Measurements from ENCODE around the gene SLC12A5. TPM values are rescaled to one million over a fixed set of nuclear protein-coding genes. Genes with fewer than 3 reads are reported as not detected.

SLC12A5 gene
- total RNA-seq, 1 experiment from 2014 or later: 7.2 TPM

DNA sequence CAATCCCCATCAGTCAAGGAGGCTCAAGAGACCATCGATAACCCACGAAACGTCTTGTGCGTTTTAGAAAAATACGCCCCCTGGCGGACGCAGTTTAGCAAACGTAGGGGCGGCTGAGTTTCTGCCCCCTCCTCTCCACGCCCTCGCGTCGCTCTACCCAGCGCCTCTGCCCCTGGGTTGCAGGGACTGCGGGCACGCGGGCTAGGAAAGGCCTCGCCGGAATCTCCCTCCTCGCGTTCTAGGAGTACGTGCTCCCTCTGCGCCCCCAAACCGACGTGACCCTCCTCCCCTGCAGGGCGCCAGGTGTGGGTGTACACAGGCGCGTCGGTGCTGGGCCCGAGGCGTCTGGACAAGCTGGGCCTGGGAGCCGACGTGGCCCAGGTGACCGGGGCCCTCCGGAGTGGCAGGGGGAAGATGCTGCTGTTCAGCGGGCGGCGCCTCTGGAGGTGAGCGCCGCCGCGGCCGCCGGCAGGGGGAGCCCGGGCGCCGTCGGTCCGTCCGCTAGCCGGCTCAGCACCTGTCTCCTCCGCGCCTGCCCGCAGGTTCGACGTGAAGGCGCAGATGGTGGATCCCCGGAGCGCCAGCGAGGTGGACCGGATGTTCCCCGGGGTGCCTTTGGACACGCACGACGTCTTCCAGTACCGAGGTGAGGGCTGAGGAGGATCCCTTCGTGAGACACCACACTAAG is 15.0 kb upstream of the SLC12A5 start (continued):
- TF ChIP-seq E2F5 (CRISPR knock-in tag; IDR thresholded peaks at IDR 0.05) (peak; percentile 31; the same call in 1 of the 2 replicates), SMAD4 (CRISPR knock-in tag; IDR thresholded peaks at IDR 0.05) (peak; percentile 59; the same call in 1 of the 2 replicates), ETV6 (CRISPR knock-in tag; IDR thresholded peaks at IDR 0.05) (peak; percentile 59; the same call in 1 of the 2 replicates), CREM (CRISPR knock-in tag; IDR thresholded peaks at IDR 0.05) (peak; percentile 29; the same call in 1 of the 2 replicates), RELA (CRISPR knock-in tag; IDR thresholded peaks at IDR 0.05; ENCODE audit: borderline replicate concordance) (no peak), NFATC4 (CRISPR knock-in tag; IDR thresholded peaks at IDR 0.05) (no peak), ZNF423 (CRISPR knock-in tag; IDR thresholded peaks at IDR 0.05) (peak; percentile 98), ZNF232 (CRISPR knock-in tag; IDR thresholded peaks at IDR 0.05) (0 out of 2 replicates have a peak, but pooled peaks have one; percentile 67), IRF2 (CRISPR knock-in tag; IDR thresholded peaks at IDR 0.05; ENCODE audit: borderline replicate concordance, low read depth) (no peak), RORB (CRISPR knock-in tag; IDR thresholded peaks at IDR 0.05) (no peak), CTCF (IDR thresholded peaks at IDR 0.05) (peak; percentile 83), ZNF263 (CRISPR knock-in tag; IDR thresholded peaks at IDR 0.05; ENCODE audit: low read depth) (peak; percentile 60), NFE2L1 (CRISPR knock-in tag; IDR thresholded peaks at IDR 0.05) (peak; percentile 46; the same call in 1 of the 2 replicates), GTF2I (CRISPR knock-in tag; conservative IDR thresholded peaks at IDR 0.05) (no peak), ZNF396 (CRISPR knock-in tag; IDR thresholded peaks at IDR 0.05; ENCODE audit: borderline replicate concordance) (no peak), ZSCAN18 (CRISPR knock-in tag; IDR thresholded peaks at IDR 0.05) (no peak), EMX1 (CRISPR knock-in tag; IDR thresholded peaks at IDR 0.05) (no peak), ZNF138 (CRISPR knock-in tag; conservative IDR thresholded peaks at IDR 0.05) (0 out of 2 replicates have a peak, but pooled peaks have one; percentile 33), TP53 (CRISPR knock-in tag; IDR thresholded peaks at IDR 0.05) (peak; percentile 69; the same call in 1 of the 2 replicates), FOXP1 (CRISPR knock-in tag; IDR thresholded peaks at IDR 0.05; ENCODE audit: borderline replicate concordance) (peak; percentile 79)
- TF ChIP-seq, protein P1, sequence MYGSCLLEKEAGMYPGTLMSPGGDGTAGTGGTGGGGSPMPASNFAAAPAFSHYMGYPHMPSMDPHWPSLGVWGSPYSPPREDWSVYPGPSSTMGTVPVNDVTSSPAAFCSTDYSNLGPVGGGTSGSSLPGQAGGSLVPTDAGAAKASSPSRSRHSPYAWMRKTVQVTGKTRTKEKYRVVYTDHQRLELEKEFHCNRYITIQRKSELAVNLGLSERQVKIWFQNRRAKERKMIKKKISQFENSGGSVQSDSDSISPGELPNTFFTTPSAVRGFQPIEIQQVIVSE (CRISPR knock-in tag; IDR thresholded peaks at IDR 0.05; ENCODE audit: borderline replicate concordance): no peak
- TF ChIP-seq, protein P2, sequence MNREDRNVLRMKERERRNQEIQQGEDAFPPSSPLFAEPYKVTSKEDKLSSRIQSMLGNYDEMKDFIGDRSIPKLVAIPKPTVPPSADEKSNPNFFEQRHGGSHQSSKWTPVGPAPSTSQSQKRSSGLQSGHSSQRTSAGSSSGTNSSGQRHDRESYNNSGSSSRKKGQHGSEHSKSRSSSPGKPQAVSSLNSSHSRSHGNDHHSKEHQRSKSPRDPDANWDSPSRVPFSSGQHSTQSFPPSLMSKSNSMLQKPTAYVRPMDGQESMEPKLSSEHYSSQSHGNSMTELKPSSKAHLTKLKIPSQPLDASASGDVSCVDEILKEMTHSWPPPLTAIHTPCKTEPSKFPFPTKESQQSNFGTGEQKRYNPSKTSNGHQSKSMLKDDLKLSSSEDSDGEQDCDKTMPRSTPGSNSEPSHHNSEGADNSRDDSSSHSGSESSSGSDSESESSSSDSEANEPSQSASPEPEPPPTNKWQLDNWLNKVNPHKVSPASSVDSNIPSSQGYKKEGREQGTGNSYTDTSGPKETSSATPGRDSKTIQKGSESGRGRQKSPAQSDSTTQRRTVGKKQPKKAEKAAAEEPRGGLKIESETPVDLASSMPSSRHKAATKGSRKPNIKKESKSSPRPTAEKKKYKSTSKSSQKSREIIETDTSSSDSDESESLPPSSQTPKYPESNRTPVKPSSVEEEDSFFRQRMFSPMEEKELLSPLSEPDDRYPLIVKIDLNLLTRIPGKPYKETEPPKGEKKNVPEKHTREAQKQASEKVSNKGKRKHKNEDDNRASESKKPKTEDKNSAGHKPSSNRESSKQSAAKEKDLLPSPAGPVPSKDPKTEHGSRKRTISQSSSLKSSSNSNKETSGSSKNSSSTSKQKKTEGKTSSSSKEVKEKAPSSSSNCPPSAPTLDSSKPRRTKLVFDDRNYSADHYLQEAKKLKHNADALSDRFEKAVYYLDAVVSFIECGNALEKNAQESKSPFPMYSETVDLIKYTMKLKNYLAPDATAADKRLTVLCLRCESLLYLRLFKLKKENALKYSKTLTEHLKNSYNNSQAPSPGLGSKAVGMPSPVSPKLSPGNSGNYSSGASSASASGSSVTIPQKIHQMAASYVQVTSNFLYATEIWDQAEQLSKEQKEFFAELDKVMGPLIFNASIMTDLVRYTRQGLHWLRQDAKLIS (CRISPR knock-in tag; IDR thresholded peaks at IDR 0.05; ENCODE audit: borderline replicate concordance): no peak
- TF ChIP-seq, protein P3, sequence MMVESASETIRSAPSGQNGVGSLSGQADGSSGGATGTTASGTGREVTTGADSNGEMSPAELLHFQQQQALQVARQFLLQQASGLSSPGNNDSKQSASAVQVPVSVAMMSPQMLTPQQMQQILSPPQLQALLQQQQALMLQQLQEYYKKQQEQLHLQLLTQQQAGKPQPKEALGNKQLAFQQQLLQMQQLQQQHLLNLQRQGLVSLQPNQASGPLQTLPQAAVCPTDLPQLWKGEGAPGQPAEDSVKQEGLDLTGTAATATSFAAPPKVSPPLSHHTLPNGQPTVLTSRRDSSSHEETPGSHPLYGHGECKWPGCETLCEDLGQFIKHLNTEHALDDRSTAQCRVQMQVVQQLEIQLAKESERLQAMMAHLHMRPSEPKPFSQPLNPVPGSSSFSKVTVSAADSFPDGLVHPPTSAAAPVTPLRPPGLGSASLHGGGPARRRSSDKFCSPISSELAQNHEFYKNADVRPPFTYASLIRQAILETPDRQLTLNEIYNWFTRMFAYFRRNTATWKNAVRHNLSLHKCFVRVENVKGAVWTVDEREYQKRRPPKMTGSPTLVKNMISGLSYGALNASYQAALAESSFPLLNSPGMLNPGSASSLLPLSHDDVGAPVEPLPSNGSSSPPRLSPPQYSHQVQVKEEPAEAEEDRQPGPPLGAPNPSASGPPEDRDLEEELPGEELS (CRISPR knock-in tag; IDR thresholded peaks at IDR 0.05): peak; percentile 81; the same call in 1 of the 2 replicates
- TF ChIP-seq, protein P4, sequence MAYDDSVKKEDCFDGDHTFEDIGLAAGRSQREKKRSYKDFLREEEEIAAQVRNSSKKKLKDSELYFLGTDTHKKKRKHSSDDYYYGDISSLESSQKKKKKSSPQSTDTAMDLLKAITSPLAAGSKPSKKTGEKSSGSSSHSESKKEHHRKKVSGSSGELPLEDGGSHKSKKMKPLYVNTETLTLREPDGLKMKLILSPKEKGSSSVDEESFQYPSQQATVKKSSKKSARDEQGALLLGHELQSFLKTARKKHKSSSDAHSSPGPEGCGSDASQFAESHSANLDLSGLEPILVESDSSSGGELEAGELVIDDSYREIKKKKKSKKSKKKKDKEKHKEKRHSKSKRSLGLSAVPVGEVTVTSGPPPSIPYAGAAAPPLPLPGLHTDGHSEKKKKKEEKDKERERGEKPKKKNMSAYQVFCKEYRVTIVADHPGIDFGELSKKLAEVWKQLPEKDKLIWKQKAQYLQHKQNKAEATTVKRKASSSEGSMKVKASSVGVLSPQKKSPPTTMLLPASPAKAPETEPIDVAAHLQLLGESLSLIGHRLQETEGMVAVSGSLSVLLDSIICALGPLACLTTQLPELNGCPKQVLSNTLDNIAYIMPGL (CRISPR knock-in tag; IDR thresholded peaks at IDR 0.05): peak; percentile 95
- TF ChIP-seq, protein P5, sequence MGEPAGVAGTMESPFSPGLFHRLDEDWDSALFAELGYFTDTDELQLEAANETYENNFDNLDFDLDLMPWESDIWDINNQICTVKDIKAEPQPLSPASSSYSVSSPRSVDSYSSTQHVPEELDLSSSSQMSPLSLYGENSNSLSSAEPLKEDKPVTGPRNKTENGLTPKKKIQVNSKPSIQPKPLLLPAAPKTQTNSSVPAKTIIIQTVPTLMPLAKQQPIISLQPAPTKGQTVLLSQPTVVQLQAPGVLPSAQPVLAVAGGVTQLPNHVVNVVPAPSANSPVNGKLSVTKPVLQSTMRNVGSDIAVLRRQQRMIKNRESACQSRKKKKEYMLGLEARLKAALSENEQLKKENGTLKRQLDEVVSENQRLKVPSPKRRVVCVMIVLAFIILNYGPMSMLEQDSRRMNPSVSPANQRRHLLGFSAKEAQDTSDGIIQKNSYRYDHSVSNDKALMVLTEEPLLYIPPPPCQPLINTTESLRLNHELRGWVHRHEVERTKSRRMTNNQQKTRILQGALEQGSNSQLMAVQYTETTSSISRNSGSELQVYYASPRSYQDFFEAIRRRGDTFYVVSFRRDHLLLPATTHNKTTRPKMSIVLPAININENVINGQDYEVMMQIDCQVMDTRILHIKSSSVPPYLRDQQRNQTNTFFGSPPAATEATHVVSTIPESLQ (CRISPR knock-in tag; IDR thresholded peaks at IDR 0.05): no peak
